ENCODE results near the gene CXCL16. TPM values are rescaled to one million over a fixed set of nuclear protein-coding genes. Genes with fewer than 3 reads are reported as not detected.

Gene CXCL16
- total and polyA plus RNA-seq, 8 donors, result 13.7 to 47.4 (median 28.8) TPM

- H3K9me3 ChIP-seq, result no peaks in the 10 kb centered on the region
- peak overlapping the region in 3 of 5 donors; percentile 25 to 46 (median 33) for H3K27ac ChIP-seq
- no peak overlapping the region for H3K4me3 ChIP-seq
- TF ChIP-seq POLR2A (IDR thresholded peaks at IDR 0.05) (no peak), EP300 (IDR thresholded peaks at IDR 0.05) (no peak), CTCF (IDR thresholded peaks at IDR 0.05) (no peak), POLR2AphosphoS5 (IDR thresholded peaks at IDR 0.05) (no peak)
- no peaks in the 10 kb centered on the region for H3K4me1 ChIP-seq
- DNase-seq, result no peak
- 58 to 75% (median 71%) methylated on average over 3 of the region's 3 CpGs for WGBS, 5 donors
- peaks cover 0 to 10% (median 0%) of the 10 kb centered on the region in 3 donors for H3K27me3 ChIP-seq
- no peaks in the 10 kb centered on the region for H3K36me3 ChIP-seq
- intact Hi-C loops (cut with DNase I; ENCODE audit: low total_unique reads), result no loop called here
Observed at GRCh38 chr17:4764595-4764994, 24.9 kb upstream of the CXCL16 start.

- H3K36me3 ChIP-seq, result no peaks in the 10 kb centered on the region
- DNase-seq, result peak in 1 of 2 donors; percentile 50
- intact Hi-C loops (cut with DNase I; ENCODE audit: low total_unique reads), result no loop called here
- H3K27me3 ChIP-seq, result peaks cover 0 to 33% (median 6%) of the 10 kb centered on the region in 3 donors
- WGBS, 5 donors, result 57 to 74% (median 64%) methylated on average over 9 to 10 of the region's 10 CpGs
- no peak overlapping the region for H3K27ac ChIP-seq
- H3K4me3 ChIP-seq, result no peak overlapping the region
- H3K9me3 ChIP-seq, result no peaks in the 10 kb centered on the region
- no peaks in the 10 kb centered on the region for H3K4me1 ChIP-seq
- TF ChIP-seq POLR2A (IDR thresholded peaks at IDR 0.05), result no peak
- no peak for TF ChIP-seq POLR2AphosphoS5 (IDR thresholded peaks at IDR 0.05)
- TF ChIP-seq CTCF (IDR thresholded peaks at IDR 0.05), result no peak
- TF ChIP-seq EP300 (IDR thresholded peaks at IDR 0.05), result no peak
Observed at GRCh38 chr17:4759776-4760236, 20.1 kb upstream of the CXCL16 start.

- H3K4me1 ChIP-seq, result peaks cover 0 to 3% (median 0%) of the 10 kb centered on the region in 4 donors
- peaks cover 0 to 62% (median 6%) of the 10 kb centered on the region in 3 donors for H3K27me3 ChIP-seq
- TF ChIP-seq EP300 (IDR thresholded peaks at IDR 0.05) (no peak), CTCF (IDR thresholded peaks at IDR 0.05) (no peak), POLR2AphosphoS5 (IDR thresholded peaks at IDR 0.05) (no peak), POLR2A (IDR thresholded peaks at IDR 0.05) (no peak)
- no peak overlapping the region for H3K27ac ChIP-seq
- no peaks in the 10 kb centered on the region for H3K36me3 ChIP-seq
- WGBS, 5 donors, result 77 to 89% (median 86%) methylated on average over 1 of the region's 1 CpG
- no peak for DNase-seq
- H3K9me3 ChIP-seq, result no peaks in the 10 kb centered on the region
- no peak overlapping the region for H3K4me3 ChIP-seq
- intact Hi-C loops (cut with DNase I; ENCODE audit: low total_unique reads), result no loop called here
Observed at GRCh38 chr17:4753392-4753791, 13.7 kb upstream of the CXCL16 start.

- intact Hi-C loops (cut with DNase I; ENCODE audit: low total_unique reads), result no loop called here
- 61 to 79% (median 67%) methylated on average over 5 of the region's 5 CpGs for WGBS, 5 donors
- Histone ChIP-seq H3K36me3 (no peaks in the 10 kb centered on the region), H3K27ac (no peak overlapping the region), H3K4me3 (no peak overlapping the region), H3K9me3 (no peaks in the 10 kb centered on the region), H3K27me3 (peaks cover 0 to 64% (median 6%) of the 10 kb centered on the region in 3 donors), H3K4me1 (peaks cover 0 to 7% (median 0%) of the 10 kb centered on the region in 4 donors)
- TF ChIP-seq CTCF (IDR thresholded peaks at IDR 0.05) (no peak), POLR2AphosphoS5 (IDR thresholded peaks at IDR 0.05) (no peak), POLR2A (IDR thresholded peaks at IDR 0.05) (no peak), EP300 (IDR thresholded peaks at IDR 0.05) (no peak)
- DNase-seq, result no peak
Observed at GRCh38 chr17:4751932-4752331, 12.2 kb upstream of the CXCL16 start.
